ENCODE data around the gene CALN1.

The CALN1 gene

DNA sequence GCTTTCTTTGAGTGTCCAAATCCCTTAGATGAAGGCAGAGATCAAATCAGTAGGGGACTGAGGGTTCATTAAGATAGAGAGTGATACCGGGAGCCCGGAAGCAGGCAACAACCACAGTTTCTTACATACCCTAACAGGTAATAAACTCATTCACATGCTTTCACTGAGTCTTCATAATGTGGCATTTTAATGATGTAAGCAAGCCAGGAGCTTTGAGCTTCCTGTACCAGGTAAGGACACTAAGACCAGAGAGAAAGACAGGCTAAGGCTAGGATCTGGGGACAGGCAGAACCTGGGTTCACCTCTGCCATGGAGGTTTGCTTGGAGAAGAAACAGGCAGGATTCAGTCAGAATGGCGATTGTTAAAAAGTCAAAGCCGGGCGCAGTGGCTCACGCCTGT is 661.8 kb downstream of the CALN1 start:
- H3K4me3 ChIP-seq (ENCODE audit: low read depth, low read length): no peak overlapping the region
- H3K4me1 ChIP-seq (ENCODE audit: control insufficient read depth, insufficient read depth, low read length): no peaks in the 10 kb centered on the region
- no peak overlapping the region for H3K27ac ChIP-seq (ENCODE audit: extremely low read depth, low read depth, low read length)
- no peak for TF ChIP-seq ZSCAN16 (tag by site-specific recombination; IDR thresholded peaks at IDR 0.05)
- H3K36me3 ChIP-seq (ENCODE audit: control insufficient read depth in 2 of 2, insufficient read depth in 1 of 2, low read length in 2 of 2): no peaks in the 10 kb centered on the region
- H3K9me3 ChIP-seq (ENCODE audit: control insufficient read depth, insufficient read depth, low read depth, low read length): no peaks in the 10 kb centered on the region
- ChIA-PET CTCF (no interaction called here), POLR2A (no interaction called here)

DNA sequence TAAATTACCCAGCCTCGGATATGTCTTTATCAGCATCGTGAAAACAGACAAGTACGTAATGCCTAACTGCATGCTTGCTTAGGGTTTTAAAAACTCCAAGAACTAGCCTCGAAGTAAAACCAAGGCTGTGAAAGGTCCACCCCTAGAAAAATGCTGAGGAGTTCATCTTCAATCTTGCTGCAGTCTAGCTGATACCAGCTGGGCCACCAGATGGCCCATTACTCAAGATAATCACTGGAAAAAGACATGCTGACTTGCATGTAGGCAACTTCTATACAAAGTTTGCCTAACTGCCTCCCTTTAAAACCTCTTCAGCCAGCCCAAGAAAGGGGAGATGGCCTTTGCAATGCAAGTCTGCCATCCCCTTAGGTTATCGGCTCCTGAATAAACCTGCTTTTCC is 666.1 kb downstream of the CALN1 start:
- no peaks in the 10 kb centered on the region for H3K4me1 ChIP-seq (ENCODE audit: control insufficient read depth, insufficient read depth, low read length)
- ChIA-PET POLR2A (no interaction called here), CTCF (interaction anchor here (1.0 kb wide), 1 partner anchor 10 kb away, joined by 4 read pairs; no protein-coding TSS in a partner anchor)
- TF ChIP-seq ZFP69B (tag by site-specific recombination; IDR thresholded peaks at IDR 0.05): no peak
- no peak for TF ChIP-seq ZNF350 (tag by site-specific recombination; IDR thresholded peaks at IDR 0.05)
- TF ChIP-seq, protein P1, sequence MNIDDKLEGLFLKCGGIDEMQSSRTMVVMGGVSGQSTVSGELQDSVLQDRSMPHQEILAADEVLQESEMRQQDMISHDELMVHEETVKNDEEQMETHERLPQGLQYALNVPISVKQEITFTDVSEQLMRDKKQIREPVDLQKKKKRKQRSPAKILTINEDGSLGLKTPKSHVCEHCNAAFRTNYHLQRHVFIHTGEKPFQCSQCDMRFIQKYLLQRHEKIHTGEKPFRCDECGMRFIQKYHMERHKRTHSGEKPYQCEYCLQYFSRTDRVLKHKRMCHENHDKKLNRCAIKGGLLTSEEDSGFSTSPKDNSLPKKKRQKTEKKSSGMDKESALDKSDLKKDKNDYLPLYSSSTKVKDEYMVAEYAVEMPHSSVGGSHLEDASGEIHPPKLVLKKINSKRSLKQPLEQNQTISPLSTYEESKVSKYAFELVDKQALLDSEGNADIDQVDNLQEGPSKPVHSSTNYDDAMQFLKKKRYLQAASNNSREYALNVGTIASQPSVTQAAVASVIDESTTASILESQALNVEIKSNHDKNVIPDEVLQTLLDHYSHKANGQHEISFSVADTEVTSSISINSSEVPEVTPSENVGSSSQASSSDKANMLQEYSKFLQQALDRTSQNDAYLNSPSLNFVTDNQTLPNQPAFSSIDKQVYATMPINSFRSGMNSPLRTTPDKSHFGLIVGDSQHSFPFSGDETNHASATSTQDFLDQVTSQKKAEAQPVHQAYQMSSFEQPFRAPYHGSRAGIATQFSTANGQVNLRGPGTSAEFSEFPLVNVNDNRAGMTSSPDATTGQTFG (tag by site-specific recombination; IDR thresholded peaks at IDR 0.05; ENCODE audit: borderline replicate concordance): no peak
- TF ChIP-seq ZNF138 (tag by site-specific recombination; IDR thresholded peaks at IDR 0.05; ENCODE audit: borderline replicate concordance): no peak
- TF ChIP-seq, protein P2, sequence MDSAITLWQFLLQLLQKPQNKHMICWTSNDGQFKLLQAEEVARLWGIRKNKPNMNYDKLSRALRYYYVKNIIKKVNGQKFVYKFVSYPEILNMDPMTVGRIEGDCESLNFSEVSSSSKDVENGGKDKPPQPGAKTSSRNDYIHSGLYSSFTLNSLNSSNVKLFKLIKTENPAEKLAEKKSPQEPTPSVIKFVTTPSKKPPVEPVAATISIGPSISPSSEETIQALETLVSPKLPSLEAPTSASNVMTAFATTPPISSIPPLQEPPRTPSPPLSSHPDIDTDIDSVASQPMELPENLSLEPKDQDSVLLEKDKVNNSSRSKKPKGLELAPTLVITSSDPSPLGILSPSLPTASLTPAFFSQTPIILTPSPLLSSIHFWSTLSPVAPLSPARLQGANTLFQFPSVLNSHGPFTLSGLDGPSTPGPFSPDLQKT (IDR thresholded peaks at IDR 0.05; ENCODE audit: borderline replicate concordance, low read depth, low read length): no peak
- no peak for TF ChIP-seq YY2 (tag by site-specific recombination; IDR thresholded peaks at IDR 0.05)
- TF ChIP-seq YY1 (tag by site-specific recombination; IDR thresholded peaks at IDR 0.05): no peak
- TF ChIP-seq, protein P3, sequence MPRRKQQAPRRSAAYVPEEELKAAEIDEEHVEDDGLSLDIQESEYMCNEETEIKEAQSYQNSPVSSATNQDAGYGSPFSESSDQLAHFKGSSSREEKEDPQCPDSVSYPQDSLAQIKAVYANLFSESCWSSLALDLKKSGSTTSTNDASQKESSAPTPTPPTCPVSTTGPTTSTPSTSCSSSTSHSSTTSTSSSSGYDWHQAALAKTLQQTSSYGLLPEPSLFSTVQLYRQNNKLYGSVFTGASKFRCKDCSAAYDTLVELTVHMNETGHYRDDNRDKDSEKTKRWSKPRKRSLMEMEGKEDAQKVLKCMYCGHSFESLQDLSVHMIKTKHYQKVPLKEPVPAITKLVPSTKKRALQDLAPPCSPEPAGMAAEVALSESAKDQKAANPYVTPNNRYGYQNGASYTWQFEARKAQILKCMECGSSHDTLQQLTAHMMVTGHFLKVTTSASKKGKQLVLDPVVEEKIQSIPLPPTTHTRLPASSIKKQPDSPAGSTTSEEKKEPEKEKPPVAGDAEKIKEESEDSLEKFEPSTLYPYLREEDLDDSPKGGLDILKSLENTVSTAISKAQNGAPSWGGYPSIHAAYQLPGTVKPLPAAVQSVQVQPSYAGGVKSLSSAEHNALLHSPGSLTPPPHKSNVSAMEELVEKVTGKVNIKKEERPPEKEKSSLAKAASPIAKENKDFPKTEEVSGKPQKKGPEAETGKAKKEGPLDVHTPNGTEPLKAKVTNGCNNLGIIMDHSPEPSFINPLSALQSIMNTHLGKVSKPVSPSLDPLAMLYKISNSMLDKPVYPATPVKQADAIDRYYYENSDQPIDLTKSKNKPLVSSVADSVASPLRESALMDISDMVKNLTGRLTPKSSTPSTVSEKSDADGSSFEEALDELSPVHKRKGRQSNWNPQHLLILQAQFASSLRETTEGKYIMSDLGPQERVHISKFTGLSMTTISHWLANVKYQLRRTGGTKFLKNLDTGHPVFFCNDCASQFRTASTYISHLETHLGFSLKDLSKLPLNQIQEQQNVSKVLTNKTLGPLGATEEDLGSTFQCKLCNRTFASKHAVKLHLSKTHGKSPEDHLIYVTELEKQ (tag by site-specific recombination; IDR thresholded peaks at IDR 0.05; ENCODE audit: borderline replicate concordance): no peak
- TF ChIP-seq, protein P4, sequence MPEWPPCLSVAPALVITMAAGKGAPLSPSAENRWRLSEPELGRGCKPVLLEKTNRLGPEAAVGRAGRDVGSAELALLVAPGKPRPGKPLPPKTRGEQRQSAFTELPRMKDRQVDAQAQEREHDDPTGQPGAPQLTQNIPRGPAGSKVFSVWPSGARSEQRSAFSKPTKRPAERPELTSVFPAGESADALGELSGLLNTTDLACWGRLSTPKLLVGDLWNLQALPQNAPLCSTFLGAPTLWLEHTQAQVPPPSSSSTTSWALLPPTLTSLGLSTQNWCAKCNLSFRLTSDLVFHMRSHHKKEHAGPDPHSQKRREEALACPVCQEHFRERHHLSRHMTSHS (tag by site-specific recombination; IDR thresholded peaks at IDR 0.05): no peak
- TF ChIP-seq ZNF121 (tag by site-specific recombination; IDR thresholded peaks at IDR 0.05): no peak
- TF ChIP-seq ZNF600 (tag by site-specific recombination; IDR thresholded peaks at IDR 0.05): no peak
- TF ChIP-seq SCRT2 (tag by site-specific recombination; IDR thresholded peaks at IDR 0.05): no peak
- TF ChIP-seq GLI4 (tag by site-specific recombination; IDR thresholded peaks at IDR 0.05): no peak
- TF ChIP-seq, protein P5, sequence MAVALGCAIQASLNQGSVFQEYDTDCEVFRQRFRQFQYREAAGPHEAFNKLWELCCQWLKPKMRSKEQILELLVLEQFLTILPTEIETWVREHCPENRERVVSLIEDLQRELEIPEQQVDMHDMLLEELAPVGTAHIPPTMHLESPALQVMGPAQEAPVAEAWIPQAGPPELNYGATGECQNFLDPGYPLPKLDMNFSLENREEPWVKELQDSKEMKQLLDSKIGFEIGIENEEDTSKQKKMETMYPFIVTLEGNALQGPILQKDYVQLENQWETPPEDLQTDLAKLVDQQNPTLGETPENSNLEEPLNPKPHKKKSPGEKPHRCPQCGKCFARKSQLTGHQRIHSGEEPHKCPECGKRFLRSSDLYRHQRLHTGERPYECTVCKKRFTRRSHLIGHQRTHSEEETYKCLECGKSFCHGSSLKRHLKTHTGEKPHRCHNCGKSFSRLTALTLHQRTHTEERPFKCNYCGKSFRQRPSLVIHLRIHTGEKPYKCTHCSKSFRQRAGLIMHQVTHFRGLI (tag by site-specific recombination; IDR thresholded peaks at IDR 0.05): no peak
- no peak for TF ChIP-seq ZNF416 (tag by site-specific recombination; IDR thresholded peaks at IDR 0.05)
- no peaks in the 10 kb centered on the region for H3K36me3 ChIP-seq (ENCODE audit: control insufficient read depth in 2 of 2, insufficient read depth in 1 of 2, low read length in 2 of 2)
- no peak overlapping the region for H3K27ac ChIP-seq (ENCODE audit: extremely low read depth, low read depth, low read length)
- no peak overlapping the region for H3K4me3 ChIP-seq (ENCODE audit: low read depth, low read length)
- no peaks in the 10 kb centered on the region for H3K9me3 ChIP-seq (ENCODE audit: control insufficient read depth, insufficient read depth, low read depth, low read length)
